ENCODE results near the gene SYTL3.

Gene SYTL3

DNA sequence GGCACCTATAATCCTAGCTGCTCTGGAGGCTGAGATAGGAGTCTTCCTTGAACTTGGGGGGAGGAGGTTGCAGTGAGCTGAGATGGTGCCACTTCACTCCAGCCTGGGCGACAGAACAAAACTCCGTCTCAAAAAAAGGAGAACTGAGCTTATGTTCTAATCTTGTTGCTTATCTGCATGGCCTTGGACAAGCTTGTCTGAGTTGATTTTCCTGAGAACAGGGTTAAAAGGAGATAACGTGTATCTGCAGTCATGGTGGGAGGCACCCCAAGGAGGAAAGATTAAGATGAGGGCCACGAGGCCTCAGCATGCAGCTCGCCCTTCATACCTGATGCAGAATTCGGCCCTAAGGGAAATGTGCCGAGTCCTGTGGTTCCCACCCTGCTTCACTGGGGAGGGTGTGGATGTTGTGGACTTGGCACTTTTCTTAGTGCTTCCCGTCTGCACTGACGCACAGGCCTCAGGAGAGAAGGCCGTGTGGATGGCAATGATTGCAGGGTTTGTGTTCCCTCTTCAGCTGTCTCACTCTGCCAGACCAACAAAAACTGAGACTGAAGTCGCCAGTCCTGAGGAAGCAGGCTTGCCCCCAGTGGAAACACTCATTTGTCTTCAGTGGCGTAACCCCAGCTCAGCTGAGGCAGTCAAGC, 113.1 kb downstream of the SYTL3 start:
- H3K9ac ChIP-seq (ENCODE audit: low read depth, low read length) = no peak overlapping the region
- H3K36me3 ChIP-seq (ENCODE audit: insufficient read depth, low read length) = peaks cover 27% of the 10 kb centered on the region
- H2AFZ ChIP-seq (ENCODE audit: low read depth, low read length) = no peak overlapping the region
- no peaks in the 10 kb centered on the region for H3K9me3 ChIP-seq (ENCODE audit: insufficient read depth, low read length, severe bottlenecking)
- H4K20me1 ChIP-seq (ENCODE audit: insufficient read depth, low read length) = peaks cover 17% of the 10 kb centered on the region; the same call in 1 of the 2 replicates
- no peaks in the 10 kb centered on the region for H3K79me2 ChIP-seq (ENCODE audit: insufficient read depth, low read length)
- H3K4me3 ChIP-seq (ENCODE audit: low read depth in 1 of 2, low read length in 2 of 2) = no peak overlapping the region
- no peak overlapping the region for H3K27ac ChIP-seq (ENCODE audit: low read length)
- H3K27me3 ChIP-seq (ENCODE audit: insufficient read depth, low read length, poor library complexity) = no peaks in the 10 kb centered on the region
- 0 out of 3 replicates have a peak, but pooled peaks have one; percentile 4 for ATAC-seq (ENCODE audit: insufficient read depth, low read depth)
- TF ChIP-seq, protein P1, sequence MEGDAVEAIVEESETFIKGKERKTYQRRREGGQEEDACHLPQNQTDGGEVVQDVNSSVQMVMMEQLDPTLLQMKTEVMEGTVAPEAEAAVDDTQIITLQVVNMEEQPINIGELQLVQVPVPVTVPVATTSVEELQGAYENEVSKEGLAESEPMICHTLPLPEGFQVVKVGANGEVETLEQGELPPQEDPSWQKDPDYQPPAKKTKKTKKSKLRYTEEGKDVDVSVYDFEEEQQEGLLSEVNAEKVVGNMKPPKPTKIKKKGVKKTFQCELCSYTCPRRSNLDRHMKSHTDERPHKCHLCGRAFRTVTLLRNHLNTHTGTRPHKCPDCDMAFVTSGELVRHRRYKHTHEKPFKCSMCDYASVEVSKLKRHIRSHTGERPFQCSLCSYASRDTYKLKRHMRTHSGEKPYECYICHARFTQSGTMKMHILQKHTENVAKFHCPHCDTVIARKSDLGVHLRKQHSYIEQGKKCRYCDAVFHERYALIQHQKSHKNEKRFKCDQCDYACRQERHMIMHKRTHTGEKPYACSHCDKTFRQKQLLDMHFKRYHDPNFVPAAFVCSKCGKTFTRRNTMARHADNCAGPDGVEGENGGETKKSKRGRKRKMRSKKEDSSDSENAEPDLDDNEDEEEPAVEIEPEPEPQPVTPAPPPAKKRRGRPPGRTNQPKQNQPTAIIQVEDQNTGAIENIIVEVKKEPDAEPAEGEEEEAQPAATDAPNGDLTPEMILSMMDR (IDR thresholded peaks at IDR 0.05; ENCODE audit: borderline replicate concordance, extremely low read depth, low read length, poor library complexity, severe bottlenecking) = no peak
- no peak for TF ChIP-seq EZH2 (IDR thresholded peaks at IDR 0.05; ENCODE audit: borderline replicate concordance, low read depth, low read length, severe bottlenecking)
- H3K4me1 ChIP-seq (ENCODE audit: insufficient read depth, low read length) = no peaks in the 10 kb centered on the region
- DNase-seq = no peak
- no peak overlapping the region for H3K4me2 ChIP-seq (ENCODE audit: insufficient read depth, low read length)

DNA sequence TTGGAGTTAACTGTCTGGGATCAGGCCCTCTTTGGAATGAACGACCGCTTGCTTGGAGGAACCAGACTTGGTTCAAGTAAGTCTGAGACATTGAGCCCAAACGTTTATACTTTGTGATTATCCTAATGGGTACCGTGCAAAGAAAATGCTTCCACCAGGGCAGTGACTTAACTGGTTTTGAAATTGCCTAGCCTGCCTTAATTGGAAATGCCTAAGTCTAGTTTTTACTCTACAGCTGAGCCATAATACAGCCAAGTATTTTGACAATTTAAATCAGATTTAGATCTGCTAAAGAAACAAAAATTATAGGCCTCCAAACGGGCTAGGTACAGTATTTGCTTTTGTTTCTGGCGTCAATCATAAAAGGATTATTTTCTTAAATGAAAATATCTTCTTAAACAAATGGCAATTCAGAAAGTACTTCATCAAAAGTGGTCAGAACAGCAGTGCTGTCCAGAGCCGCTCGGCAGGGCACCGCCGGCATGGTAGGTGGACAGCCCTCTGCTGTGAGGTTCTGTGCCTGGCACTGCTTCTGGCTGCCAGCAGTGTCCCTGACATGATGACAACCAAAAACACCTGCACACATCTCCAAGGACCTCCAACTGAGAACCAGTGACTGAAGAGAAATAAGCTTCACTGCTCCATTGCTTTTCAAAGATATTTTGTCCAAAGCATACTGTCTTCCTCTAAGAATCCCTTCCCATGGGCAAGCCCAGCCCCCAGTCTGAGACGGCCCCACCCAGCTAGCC, 113.8 kb downstream of the SYTL3 start:
- H3K79me2 ChIP-seq (ENCODE audit: insufficient read depth, low read length) = no peaks in the 10 kb centered on the region
- H3K9me3 ChIP-seq (ENCODE audit: insufficient read depth, low read length, severe bottlenecking) = no peaks in the 10 kb centered on the region
- H4K20me1 ChIP-seq (ENCODE audit: insufficient read depth, low read length) = peaks cover 20% of the 10 kb centered on the region; the same call in 1 of the 2 replicates
- DNase-seq (no peak), ATAC-seq (ENCODE audit: insufficient read depth, low read depth) (0 out of 3 replicates have a peak, but pooled peaks have one; percentile 11)
- H3K36me3 ChIP-seq (ENCODE audit: insufficient read depth, low read length) = peaks cover 34% of the 10 kb centered on the region
- H3K4me1 ChIP-seq (ENCODE audit: insufficient read depth, low read length) = no peaks in the 10 kb centered on the region
- H3K9ac ChIP-seq (ENCODE audit: low read depth, low read length) = no peak overlapping the region
- no peak overlapping the region for H2AFZ ChIP-seq (ENCODE audit: low read depth, low read length)
- no peak overlapping the region for H3K27ac ChIP-seq (ENCODE audit: low read length)
- TF ChIP-seq, protein P1 (IDR thresholded peaks at IDR 0.05; ENCODE audit: borderline replicate concordance, extremely low read depth, low read length, poor library complexity, severe bottlenecking) = no peak
- TF ChIP-seq EZH2 (IDR thresholded peaks at IDR 0.05; ENCODE audit: borderline replicate concordance, low read depth, low read length, severe bottlenecking) = no peak
- no peaks in the 10 kb centered on the region for H3K27me3 ChIP-seq (ENCODE audit: insufficient read depth, low read length, poor library complexity)
- no peak overlapping the region for H3K4me2 ChIP-seq (ENCODE audit: insufficient read depth, low read length)
- no peak overlapping the region for H3K4me3 ChIP-seq (ENCODE audit: low read depth in 1 of 2, low read length in 2 of 2)

DNA sequence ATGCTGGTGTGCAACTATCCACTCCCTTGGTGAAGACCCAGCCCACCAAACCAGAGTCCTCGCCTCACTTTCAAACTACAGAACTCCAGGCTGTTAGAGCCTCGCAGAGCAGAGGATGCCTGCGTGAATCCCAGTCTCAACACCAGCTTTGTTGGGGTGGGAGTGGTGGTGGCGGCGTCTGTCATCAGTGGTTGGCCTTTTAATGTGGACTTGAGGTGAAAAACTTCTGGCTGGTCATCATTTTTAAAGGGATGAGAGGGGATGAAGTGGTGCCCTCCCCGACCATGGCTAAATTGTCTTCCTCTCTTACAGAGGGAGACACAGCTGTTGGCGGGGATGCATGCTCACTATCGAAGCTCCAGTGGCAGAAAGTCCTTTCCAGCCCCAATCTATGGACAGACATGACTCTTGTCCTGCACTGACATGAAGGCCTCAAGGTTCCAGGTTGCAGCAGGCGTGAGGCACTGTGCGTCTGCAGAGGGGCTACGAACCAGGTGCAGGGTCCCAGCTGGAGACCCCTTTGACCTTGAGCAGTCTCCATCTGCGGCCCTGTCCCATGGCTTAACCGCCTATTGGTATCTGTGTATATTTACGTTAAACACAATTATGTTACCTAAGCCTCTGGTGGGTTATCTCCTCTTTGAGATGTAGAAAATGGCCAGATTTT, 114.5 kb downstream of the SYTL3 start:
- no peak overlapping the region for H3K4me3 ChIP-seq (ENCODE audit: low read depth in 1 of 2, low read length in 2 of 2)
- TF ChIP-seq, protein P1 (IDR thresholded peaks at IDR 0.05; ENCODE audit: borderline replicate concordance, extremely low read depth, low read length, poor library complexity, severe bottlenecking) = no peak
- H3K79me2 ChIP-seq (ENCODE audit: insufficient read depth, low read length) = no peaks in the 10 kb centered on the region
- peaks cover 41% of the 10 kb centered on the region for H3K36me3 ChIP-seq (ENCODE audit: insufficient read depth, low read length)
- no peak overlapping the region for H3K4me2 ChIP-seq (ENCODE audit: insufficient read depth, low read length)
- H3K4me1 ChIP-seq (ENCODE audit: insufficient read depth, low read length) = no peaks in the 10 kb centered on the region
- peak; percentile 8; the same call in 1 of the 3 replicates for ATAC-seq (ENCODE audit: insufficient read depth, low read depth)
- H2AFZ ChIP-seq (ENCODE audit: low read depth, low read length) = no peak overlapping the region
- no peak overlapping the region for H3K9ac ChIP-seq (ENCODE audit: low read depth, low read length)
- H3K27ac ChIP-seq (ENCODE audit: low read length) = no peak overlapping the region
- H3K27me3 ChIP-seq (ENCODE audit: insufficient read depth, low read length, poor library complexity) = no peaks in the 10 kb centered on the region
- no peaks in the 10 kb centered on the region for H3K9me3 ChIP-seq (ENCODE audit: insufficient read depth, low read length, severe bottlenecking)
- no peak for DNase-seq
- peaks cover 20% of the 10 kb centered on the region; the same call in 1 of the 2 replicates for H4K20me1 ChIP-seq (ENCODE audit: insufficient read depth, low read length)
